GM18520 (cell line): ENCODE results near the gene ARHGAP42.

ENCODE experiments used
- ATAC-seq: cut with Tn5 transposase; IDR thresholded peaks from one replicate; pipeline ENCODE4 v1.9.1; 2021; ENCODE audit not compliant: unreplicated experiment

Gene ARHGAP42

GRCh38 chr11:100902454-100903141, 215.5 kb downstream of the ARHGAP42 start:
- no peak for ATAC-seq

DNA sequence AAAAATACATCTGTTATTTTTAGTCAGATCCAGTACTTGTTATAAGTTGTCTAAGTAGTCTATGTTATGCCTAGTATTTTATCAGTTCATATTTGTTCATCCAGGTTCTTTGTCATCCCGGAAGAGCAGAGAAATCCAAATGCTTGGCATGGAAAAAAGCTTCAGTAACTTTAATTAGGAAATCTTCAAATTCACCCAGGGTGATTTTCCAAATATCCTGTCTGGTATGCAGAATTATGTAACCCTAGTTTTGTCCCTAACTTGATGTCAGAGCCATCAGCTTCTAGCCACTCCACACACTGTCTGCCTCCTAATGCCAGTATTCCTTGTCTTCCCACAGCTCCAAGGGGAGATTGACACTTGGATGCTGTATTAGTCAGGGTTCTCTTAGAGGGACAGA, 216.2 kb downstream of the ARHGAP42 start:
- no peak for ATAC-seq

DNA sequence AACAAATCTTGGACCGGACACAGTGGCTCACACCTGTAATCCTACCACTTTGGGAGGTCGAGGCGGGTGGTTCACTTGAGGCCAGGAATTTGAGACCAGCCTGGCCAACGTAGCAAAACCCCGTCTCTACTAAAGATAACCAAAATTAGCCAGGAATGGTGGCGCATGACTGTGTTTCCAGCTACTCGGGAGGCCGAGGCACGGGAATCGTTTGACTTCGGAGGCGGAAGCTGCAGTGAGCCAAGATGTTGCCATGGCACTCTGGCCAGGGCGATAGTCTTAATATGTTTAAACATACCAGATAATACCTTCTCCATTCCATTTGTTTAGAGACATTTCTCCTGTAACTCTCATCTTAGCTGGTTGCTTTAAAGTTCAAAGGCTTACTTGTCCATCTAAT, 218.6 kb downstream of the ARHGAP42 start:
- no peak for ATAC-seq

DNA sequence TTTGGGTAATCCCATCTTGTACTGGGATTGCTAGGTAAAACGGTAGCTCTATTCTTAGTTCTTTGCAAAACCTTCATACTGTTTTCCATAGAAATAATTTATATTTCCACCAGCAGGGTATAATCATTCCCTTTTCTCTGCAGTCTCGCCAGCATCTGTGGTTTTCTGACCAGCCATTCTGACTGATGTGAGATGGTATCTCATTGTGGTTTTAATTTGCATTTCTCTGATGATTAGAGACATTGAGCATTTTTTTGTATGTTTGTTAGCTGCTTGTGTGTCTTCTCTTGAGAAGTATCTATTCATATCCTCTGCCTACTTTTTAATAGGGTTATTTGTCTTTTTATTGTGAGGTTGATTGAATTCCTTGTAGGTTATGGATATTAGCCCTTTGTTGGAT, 221.7 kb downstream of the ARHGAP42 start:
- ATAC-seq, result peak; percentile 36

DNA sequence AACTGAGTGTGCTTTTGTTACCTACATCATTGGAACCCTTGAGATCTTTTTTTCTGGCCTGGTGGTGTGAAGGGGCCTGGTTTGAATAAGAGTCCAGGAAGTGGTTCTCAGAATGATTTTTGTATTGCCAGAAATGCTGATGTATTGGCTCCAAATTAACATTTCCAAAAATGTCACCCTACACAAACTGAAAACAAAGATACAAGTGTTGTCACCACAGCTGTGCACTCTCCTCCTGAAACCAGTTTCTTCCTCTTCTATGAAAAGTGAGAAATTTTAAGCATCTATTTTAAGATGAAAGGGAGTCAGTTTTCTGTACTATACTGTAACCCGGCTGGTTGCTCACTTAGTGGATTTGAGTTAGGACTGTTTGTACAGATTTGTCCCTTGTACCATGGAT, 223.7 kb downstream of the ARHGAP42 start:
- ATAC-seq, result peak; percentile 91

GRCh38 chr11:100914415-100915110, 227.5 kb downstream of the ARHGAP42 start:
- ATAC-seq, result no peak

DNA sequence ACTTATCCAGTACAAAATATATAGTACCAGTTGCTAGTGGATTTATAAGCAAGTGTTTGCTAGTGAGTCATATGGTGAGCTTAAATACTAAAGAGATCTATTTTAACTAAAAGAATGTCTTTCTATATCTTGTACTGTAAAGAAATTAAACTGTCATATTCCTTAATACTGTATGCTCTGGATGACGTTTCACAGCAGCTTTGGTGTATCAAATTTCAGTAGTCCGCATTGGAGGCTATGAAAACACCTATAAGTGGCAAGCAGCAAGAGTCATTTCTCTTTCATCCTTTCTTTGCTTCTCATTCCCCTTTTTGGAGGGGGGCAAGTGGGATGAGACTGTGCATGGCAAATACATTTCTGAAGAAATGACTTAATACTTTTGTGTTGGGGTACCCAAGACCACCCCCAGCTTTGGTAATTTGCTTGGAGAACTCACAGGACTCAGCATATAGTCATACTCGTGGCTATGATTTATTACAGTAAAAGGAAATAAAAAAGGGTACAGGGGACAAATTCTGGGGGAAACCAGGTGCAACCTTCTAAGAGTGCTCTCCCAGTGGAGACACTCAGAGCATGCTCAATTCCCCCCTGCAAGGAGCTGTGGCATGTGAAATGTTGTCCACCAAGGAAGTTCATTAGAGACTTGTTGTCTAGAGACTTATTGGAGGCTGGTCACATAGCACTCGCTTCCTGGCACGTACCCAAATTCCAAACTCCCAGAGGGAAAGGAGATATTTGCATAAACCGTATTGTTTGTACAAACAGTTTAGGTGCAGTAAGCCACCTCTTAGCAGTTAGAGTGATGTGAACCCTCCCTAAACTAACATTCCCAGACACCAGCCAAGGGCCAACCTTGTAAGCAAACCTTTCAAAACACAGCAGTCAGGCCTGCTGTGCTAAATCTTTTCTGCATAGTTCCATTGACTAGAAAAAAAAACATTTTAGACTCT, 231.7 kb downstream of the ARHGAP42 start:
- ATAC-seq, result no peak

DNA sequence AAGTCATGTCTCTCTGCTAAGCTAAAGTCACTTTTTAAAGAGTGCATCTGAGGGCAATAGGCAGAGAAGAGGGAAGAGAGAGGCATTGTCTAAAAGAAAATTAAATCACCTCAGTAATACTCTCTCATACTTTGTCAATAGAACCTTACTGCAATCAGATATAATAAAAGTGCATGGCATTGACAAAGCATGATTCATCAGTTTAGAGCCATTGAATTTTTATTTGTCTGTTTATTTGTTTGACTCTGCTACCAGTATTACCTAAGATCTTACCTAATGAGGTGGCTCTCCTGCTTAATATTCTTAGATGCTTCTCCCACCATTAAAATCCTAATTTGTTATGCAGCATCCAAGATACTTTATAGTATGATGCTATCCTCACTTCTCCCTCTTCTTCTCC, 233.5 kb downstream of the ARHGAP42 start:
- no peak for ATAC-seq

GRCh38 chr11:100922121-100922520, 235.0 kb downstream of the ARHGAP42 start:
- ATAC-seq, result no peak

GRCh38 chr11:100923555-100923954, 236.5 kb downstream of the ARHGAP42 start:
- ATAC-seq, result no peak

GRCh38 chr11:100925935-100926334, 238.8 kb downstream of the ARHGAP42 start:
- ATAC-seq, result peak; percentile 81

GRCh38 chr11:100927579-100927978, 240.5 kb downstream of the ARHGAP42 start:
- no peak for ATAC-seq

DNA sequence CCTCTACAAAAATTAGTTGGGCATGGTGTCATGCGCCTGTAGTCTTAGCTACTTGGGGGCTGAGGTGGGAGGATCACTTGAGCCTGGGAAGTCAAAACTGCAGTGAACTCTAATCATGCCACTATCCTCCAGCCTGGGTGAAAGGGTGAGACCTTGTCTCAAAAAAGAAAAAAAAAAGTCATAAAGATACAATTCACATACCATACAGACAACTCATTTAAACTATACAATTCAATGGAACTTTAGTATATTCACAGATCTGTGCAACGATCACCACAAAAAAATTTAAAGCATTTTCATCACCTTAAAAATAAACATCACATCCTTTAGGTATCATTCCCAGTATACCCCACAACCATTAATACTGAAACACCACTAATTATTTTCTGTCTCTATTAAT, 241.3 kb downstream of the ARHGAP42 start:
- no peak for ATAC-seq

DNA sequence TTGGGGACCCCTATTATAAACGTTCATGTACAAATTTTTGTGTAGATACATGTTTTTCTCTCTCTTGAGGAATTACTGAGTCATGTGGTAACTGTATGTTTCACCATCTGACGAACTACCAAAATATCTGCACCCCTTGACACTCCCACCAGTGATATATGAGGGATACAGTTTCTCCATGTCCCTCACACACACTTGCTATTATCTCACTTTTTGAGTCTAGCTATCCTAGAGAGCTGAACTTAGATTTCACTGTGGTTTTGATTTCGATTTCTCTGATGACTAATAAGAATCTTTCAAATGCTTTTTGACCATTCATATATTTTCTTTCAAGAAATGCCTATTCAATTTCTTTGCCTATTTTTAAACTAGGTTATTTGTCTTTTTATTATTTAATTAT, 242.3 kb downstream of the ARHGAP42 start:
- ATAC-seq, result peak; percentile 63

DNA sequence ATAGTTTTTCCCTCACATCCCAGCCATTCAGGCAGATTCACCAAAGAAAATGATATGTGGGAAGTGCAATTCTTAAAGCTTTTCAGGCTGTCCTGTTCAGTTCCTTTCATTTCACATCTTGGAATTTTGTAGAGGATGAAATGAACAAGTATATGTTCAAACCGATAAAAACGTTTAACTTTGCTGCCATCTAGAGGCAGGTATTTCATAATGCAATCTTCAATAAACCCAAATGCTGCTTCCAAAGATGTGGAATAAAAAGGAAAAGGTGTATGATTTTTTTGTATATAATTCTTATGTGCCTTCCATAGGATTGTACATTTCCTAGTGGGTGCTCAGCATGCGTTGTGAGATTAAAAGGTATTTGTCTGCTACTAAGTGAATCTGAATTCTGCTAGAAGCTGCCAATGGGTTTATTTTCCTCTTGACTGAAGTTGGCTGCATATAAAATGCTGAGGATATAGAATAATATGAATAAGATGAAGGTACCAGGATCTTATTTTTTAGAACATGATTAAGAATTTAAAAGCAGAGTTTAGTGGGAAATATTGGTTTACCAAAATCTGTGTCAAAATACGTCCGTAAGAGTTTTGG, 243.2 kb downstream of the ARHGAP42 start:
- no peak for ATAC-seq

- ATAC-seq, result no peak
These were observed 245.5 kb downstream of the ARHGAP42 start for GRCh38 chr11:100932474-100933100.

DNA sequence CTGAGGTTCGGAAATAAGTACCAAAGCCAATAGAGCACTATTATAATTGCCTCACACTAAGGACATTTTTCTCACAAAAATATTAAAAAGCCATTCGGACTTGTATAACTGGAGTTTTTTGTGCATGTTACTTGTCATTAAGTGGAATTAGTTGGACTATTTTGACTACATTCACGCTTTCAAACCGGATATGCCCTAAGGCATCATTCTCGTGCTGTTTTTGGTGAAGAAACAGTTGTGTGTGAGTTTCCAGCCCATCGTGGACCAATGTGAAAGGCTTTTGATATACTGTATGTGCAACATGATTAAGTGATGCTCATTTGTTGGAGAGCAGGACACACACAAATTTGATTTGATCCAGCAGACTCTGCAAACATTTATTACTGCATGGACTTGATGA, 249.7 kb downstream of the ARHGAP42 start:
- no peak for ATAC-seq

GRCh38 chr11:100939571-100939970, 252.5 kb downstream of the ARHGAP42 start:
- no peak for ATAC-seq

DNA sequence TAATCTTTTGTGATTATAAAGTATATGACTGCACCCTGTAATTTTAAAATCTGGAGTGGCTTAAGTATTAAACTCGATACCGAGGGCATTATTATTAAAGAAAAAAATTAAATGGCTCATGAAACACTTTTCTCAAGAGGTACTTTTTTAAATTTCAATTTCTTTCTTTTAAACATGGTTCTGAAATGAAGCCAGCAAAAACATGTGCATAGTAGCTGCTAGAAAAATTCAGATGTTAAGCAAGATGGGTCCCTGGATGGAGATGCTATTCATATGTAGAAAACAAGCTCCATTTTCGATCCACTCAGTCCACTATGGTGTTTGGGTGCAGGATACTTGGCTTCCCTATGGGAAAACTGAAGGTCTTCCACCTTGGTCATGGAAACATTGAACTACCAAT, 253.0 kb downstream of the ARHGAP42 start:
- ATAC-seq, result no peak

- no peak for ATAC-seq
These were observed 253.9 kb downstream of the ARHGAP42 start for GRCh38 chr11:100941033-100941432.

GRCh38 chr11:100942016-100942415, 254.9 kb downstream of the ARHGAP42 start:
- no peak for ATAC-seq
